K562 (cell line): Measurements from ENCODE around the gene THG1L.
A peak's percentile ranks its signal among the peaks of the same experiment; 100 is the strongest.

Experiments used
- CBX8 ChIP-seq: fragments of 200-600 bp; sonication (generic); IDR thresholded peaks from 2 replicates; pipeline ENCODE4 v1.6.1; 2012; ENCODE audit warnings: borderline replicate concordance, mixed run types, low read depth, mild to moderate bottlenecking, moderate library complexity, mixed read lengths, low read length, control low read depth, inconsistent platforms; ENCODE audit not compliant: poor library complexity, severe bottlenecking; ENCODE audit errors: extremely low read depth
- CTCF ChIP-seq, 3 experiments: IDR thresholded peaks in 2 of 3; conservative IDR thresholded peaks in 1 of 3; 2 replicates each; pipeline ENCODE4 v1.5.1; 2011 to 2012; ENCODE audit warnings: low read length in 3 of 3, mild to moderate bottlenecking in 3 of 3, control low read depth in 2 of 3, improper control_type of control experiment in 1 of 3, inconsistent platforms in 1 of 3, low read depth in 1 of 3, mixed read lengths in 1 of 3, moderate library complexity in 1 of 3; ENCODE audit not compliant: insufficient read depth in 2 of 3
- ESRRA ChIP-seq: fragments of 450-650 bp; IDR thresholded peaks from 2 replicates; pipeline ENCODE4 v1.6.1; 2014; ENCODE audit warnings: low read depth, mild to moderate bottlenecking, moderate library complexity, borderline replicate concordance
- HDGF ChIP-seq: fragments of 450-650 bp; IDR thresholded peaks from 2 replicates; pipeline ENCODE4 v1.6.1; 2016
- NCOA1 ChIP-seq: fragments of 450-650 bp; IDR thresholded peaks from 2 replicates; pipeline ENCODE4 v1.6.1; 2016; ENCODE audit warnings: low read depth
- ZNF277 ChIP-seq: fragments of 250-450 bp; sonication (Bioruptor Pico); IDR thresholded peaks from 2 replicates; pipeline ENCODE4 v1.8.0; 2022; ENCODE audit warnings: inconsistent platforms, mild to moderate bottlenecking, moderate library complexity, borderline replicate concordance
- ZNF639 ChIP-seq, 2 experiments: fragments of 200-800 bp in 1 of 2; sonication (Bioruptor generic) in 1 of 2; sonication (generic) in 1 of 2; formaldehyde crosslinking in 1 of 2; IDR thresholded peaks in 1 of 2; conservative IDR thresholded peaks in 1 of 2; 2 replicates each; pipeline versions ENCODE4 v1.5.0 to v1.6.1; 2016 to 2020; ENCODE audit warnings: missing compliant biosample characterization in 1 of 2, missing genetic modification characterization in 1 of 2, missing genetic modification reagents in 1 of 2
- TF ChIP-seq, protein P1 (sequence below): fragments of 200-800 bp; sonication (Bioruptor generic); IDR thresholded peaks from 2 replicates; pipeline ENCODE4 v1.6.1; 2017; ENCODE audit warnings: missing genetic modification characterization, missing compliant biosample characterization
- TF ChIP-seq, protein P2 (sequence below): fragments of 450-650 bp; formaldehyde crosslinking; IDR thresholded peaks from 2 replicates; pipeline ENCODE4 v1.4.0; 2020; ENCODE audit warnings: mild to moderate bottlenecking, mixed read lengths
- TF ChIP-seq, protein P3 (sequence below): fragments of 200-400 bp; formaldehyde crosslinking; IDR thresholded peaks from 2 replicates; pipeline ENCODE4 v1.6.1; 2017; ENCODE audit warnings: mild to moderate bottlenecking, low read depth, low read length, moderate library complexity
- TF ChIP-seq, protein P4 (sequence below): sonication (generic); formaldehyde crosslinking; IDR thresholded peaks from 2 replicates; pipeline ENCODE4 v1.8.1; 2023; ENCODE audit warnings: mild to moderate bottlenecking, missing genetic modification reagents

- TF ChIP-seq, protein P1, sequence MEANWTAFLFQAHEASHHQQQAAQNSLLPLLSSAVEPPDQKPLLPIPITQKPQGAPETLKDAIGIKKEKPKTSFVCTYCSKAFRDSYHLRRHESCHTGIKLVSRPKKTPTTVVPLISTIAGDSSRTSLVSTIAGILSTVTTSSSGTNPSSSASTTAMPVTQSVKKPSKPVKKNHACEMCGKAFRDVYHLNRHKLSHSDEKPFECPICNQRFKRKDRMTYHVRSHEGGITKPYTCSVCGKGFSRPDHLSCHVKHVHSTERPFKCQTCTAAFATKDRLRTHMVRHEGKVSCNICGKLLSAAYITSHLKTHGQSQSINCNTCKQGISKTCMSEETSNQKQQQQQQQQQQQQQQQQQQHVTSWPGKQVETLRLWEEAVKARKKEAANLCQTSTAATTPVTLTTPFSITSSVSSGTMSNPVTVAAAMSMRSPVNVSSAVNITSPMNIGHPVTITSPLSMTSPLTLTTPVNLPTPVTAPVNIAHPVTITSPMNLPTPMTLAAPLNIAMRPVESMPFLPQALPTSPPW (CRISPR knock-in tag): peak; percentile 67
- TF ChIP-seq, protein P2, sequence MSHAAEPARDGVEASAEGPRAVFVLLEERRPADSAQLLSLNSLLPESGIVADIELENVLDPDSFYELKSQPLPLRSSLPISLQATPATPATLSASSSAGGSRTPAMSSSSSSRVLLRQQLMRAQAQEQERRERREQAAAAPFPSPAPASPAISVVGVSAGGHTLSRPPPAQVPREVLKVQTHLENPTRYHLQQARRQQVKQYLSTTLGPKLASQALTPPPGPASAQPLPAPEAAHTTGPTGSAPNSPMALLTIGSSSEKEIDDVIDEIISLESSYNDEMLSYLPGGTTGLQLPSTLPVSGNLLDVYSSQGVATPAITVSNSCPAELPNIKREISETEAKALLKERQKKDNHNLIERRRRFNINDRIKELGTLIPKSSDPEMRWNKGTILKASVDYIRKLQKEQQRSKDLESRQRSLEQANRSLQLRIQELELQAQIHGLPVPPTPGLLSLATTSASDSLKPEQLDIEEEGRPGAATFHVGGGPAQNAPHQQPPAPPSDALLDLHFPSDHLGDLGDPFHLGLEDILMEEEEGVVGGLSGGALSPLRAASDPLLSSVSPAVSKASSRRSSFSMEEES (CRISPR knock-in tag): no peak
- TF ChIP-seq, protein P3, sequence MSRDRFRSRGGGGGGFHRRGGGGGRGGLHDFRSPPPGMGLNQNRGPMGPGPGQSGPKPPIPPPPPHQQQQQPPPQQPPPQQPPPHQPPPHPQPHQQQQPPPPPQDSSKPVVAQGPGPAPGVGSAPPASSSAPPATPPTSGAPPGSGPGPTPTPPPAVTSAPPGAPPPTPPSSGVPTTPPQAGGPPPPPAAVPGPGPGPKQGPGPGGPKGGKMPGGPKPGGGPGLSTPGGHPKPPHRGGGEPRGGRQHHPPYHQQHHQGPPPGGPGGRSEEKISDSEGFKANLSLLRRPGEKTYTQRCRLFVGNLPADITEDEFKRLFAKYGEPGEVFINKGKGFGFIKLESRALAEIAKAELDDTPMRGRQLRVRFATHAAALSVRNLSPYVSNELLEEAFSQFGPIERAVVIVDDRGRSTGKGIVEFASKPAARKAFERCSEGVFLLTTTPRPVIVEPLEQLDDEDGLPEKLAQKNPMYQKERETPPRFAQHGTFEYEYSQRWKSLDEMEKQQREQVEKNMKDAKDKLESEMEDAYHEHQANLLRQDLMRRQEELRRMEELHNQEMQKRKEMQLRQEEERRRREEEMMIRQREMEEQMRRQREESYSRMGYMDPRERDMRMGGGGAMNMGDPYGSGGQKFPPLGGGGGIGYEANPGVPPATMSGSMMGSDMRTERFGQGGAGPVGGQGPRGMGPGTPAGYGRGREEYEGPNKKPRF: no peak
- TF ChIP-seq ZNF277 (CRISPR knock-in tag): no peak
- TF ChIP-seq ESRRA: no peak
- TF ChIP-seq NCOA1: no peak; the same call in 1 of the 2 replicates
- TF ChIP-seq ZNF639 (CRISPR knock-in tag; conservative IDR thresholded peaks at IDR 0.05 in 1 of 2, IDR thresholded peaks at IDR 0.05 in 1 of 2): peak in 1 of 2 experiments; percentile 43; a peak in 1 of 4 replicates
- no peak for TF ChIP-seq CBX8
- no peak for TF ChIP-seq HDGF
- no peak for TF ChIP-seq CTCF (IDR thresholded peaks at IDR 0.05 in 2 of 3, conservative IDR thresholded peaks at IDR 0.05 in 1 of 3; ENCODE audit: insufficient read depth in 2 of 3, low read depth in 1 of 3, low read length in 3 of 3)
- TF ChIP-seq, protein P4, sequence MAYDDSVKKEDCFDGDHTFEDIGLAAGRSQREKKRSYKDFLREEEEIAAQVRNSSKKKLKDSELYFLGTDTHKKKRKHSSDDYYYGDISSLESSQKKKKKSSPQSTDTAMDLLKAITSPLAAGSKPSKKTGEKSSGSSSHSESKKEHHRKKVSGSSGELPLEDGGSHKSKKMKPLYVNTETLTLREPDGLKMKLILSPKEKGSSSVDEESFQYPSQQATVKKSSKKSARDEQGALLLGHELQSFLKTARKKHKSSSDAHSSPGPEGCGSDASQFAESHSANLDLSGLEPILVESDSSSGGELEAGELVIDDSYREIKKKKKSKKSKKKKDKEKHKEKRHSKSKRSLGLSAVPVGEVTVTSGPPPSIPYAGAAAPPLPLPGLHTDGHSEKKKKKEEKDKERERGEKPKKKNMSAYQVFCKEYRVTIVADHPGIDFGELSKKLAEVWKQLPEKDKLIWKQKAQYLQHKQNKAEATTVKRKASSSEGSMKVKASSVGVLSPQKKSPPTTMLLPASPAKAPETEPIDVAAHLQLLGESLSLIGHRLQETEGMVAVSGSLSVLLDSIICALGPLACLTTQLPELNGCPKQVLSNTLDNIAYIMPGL: no peak
These were observed at the start of gene THG1L for GRCh38 chr5:157731272-157732129.
